ENCODE results near the gene MYO9A.
"Not testable (repeated sequence)": the region's sequence is repeated elsewhere in the genome, so short reads cannot be mapped to it uniquely, and the experiment has no call there.

MYO9A gene

GRCh38 chr15:71939981-71940588 lies 177.9 kb downstream of the MYO9A start:
- no peak for DNase-seq

GRCh38 chr15:71937650-71938311 lies 180.2 kb downstream of the MYO9A start:
- no peak for DNase-seq

- no peak for DNase-seq
These were observed 183.5 kb downstream of the MYO9A start for GRCh38 chr15:71934446-71934845.

- DNase-seq: no peak
These were observed 185.3 kb downstream of the MYO9A start for GRCh38 chr15:71932689-71933088.

- DNase-seq: no peak
These were observed 186.7 kb downstream of the MYO9A start for GRCh38 chr15:71931261-71931660.

GRCh38 chr15:71925145-71925544 lies 192.8 kb downstream of the MYO9A start:
- no peak for DNase-seq

- DNase-seq: no peak
These were observed 196.8 kb downstream of the MYO9A start for GRCh38 chr15:71921191-71921590.

- DNase-seq: no peak
These were observed 197.4 kb downstream of the MYO9A start for GRCh38 chr15:71920573-71920972.

GRCh38 chr15:71916834-71917233 lies 201.1 kb downstream of the MYO9A start:
- DNase-seq: no peak

- no peak for DNase-seq
These were observed 203.9 kb downstream of the MYO9A start for GRCh38 chr15:71914092-71914491.

- no peak for DNase-seq
These were observed 218.3 kb downstream of the MYO9A start for GRCh38 chr15:71899674-71900073.

GRCh38 chr15:71893691-71894090 lies 224.3 kb downstream of the MYO9A start:
- no peak for DNase-seq

GRCh38 chr15:71892335-71892734 lies 225.6 kb downstream of the MYO9A start:
- DNase-seq: no peak

- DNase-seq: no peak
These were observed 226.9 kb downstream of the MYO9A start for GRCh38 chr15:71891026-71891425.

GRCh38 chr15:71889947-71890346 lies 228.0 kb downstream of the MYO9A start:
- no peak for DNase-seq

- no peak for DNase-seq
These were observed 228.6 kb downstream of the MYO9A start for GRCh38 chr15:71889385-71889784.

GRCh38 chr15:71888797-71889196 lies 229.2 kb downstream of the MYO9A start:
- no peak for DNase-seq

- no peak for DNase-seq
These were observed 232.6 kb downstream of the MYO9A start for GRCh38 chr15:71885390-71885789.

- no peak for DNase-seq
These were observed 234.5 kb downstream of the MYO9A start for GRCh38 chr15:71883447-71883846.

- DNase-seq: no peak
These were observed 237.7 kb downstream of the MYO9A start for GRCh38 chr15:71880276-71880675.

GRCh38 chr15:71874245-71874644 lies 243.7 kb downstream of the MYO9A start:
- no peak for DNase-seq

GRCh38 chr15:71858232-71858631 lies 259.7 kb downstream of the MYO9A start:
- not testable (repeated sequence) for DNase-seq

- no peak for DNase-seq
These were observed 264.4 kb downstream of the MYO9A start for GRCh38 chr15:71853543-71853942.

GRCh38 chr15:71844916-71845315 lies 273.0 kb downstream of the MYO9A start:
- no peak for DNase-seq

- no peak for DNase-seq
These were observed 276.4 kb downstream of the MYO9A start for GRCh38 chr15:71841563-71841962.

All from COR-L47 (cell line).